Adrenal gland (tissue), 5 donors: ENCODE measurements around the gene PUM2.

Experiments
- POLR2A ChIP-seq, 2 donors: fragments of 450-650 bp; IDR thresholded peaks; one replicate each; pipeline ENCODE4 v1.6.1; 2017; ENCODE audit warnings: antibody characterized with exemption in 2 of 2, mild to moderate bottlenecking in 2 of 2, moderate library complexity in 1 of 2
- TF ChIP-seq, protein P1 (sequence below), 6 experiments: fragments of 450-650 bp in 4 of 6; fragments of 200-600 bp in 2 of 6; sonication (generic) in 1 of 6; IDR thresholded peaks; 1 replicate in 5 of 6; 2 replicates in 1 of 6; pipeline versions ENCODE4 v1.5.1 to v1.8.0; 2016 to 2021; ENCODE audit warnings: antibody characterized with exemption in 6 of 6, mild to moderate bottlenecking in 2 of 6, moderate library complexity in 1 of 6
- donor health status: DM: no; HTN: no; CAD: no.

DNA sequence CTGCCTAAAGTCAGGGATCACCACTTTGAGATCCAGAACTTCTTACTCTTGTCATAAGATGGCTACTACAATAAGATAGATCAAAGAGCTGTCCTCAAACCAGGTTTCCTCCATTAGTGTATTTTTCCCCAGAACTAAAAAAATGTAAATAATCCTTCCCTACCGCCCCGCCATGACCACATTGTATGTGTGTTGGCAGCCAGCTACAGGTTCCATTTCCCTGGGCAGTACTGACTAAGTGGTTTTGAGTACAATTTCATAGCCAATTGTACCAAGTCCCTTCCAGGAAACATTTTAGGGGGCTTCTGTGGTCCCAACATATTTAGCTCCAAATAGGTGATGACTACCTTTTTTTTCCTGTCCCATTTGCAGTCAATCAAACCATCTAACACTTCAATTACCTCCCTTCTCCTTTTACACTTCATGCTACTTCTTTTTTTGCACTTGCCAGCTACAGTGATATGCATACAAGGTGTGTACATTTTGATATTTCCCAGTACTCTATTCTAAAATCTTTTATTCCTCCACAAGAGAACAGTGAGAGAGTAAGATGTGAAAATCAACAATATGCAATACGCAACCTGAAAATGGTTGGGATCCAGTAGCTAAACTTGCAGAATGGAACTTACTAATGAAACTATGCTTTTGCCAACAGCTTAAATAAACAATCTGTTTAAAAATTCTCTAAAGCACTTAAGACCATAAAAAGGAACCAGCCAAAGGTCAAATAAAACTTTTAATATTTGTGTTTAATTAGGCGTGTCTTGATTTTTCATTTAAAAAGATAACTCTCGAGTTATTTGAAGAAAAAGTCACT, 3.9 kb downstream of the PUM2 start:
- TF ChIP-seq, protein P1, sequence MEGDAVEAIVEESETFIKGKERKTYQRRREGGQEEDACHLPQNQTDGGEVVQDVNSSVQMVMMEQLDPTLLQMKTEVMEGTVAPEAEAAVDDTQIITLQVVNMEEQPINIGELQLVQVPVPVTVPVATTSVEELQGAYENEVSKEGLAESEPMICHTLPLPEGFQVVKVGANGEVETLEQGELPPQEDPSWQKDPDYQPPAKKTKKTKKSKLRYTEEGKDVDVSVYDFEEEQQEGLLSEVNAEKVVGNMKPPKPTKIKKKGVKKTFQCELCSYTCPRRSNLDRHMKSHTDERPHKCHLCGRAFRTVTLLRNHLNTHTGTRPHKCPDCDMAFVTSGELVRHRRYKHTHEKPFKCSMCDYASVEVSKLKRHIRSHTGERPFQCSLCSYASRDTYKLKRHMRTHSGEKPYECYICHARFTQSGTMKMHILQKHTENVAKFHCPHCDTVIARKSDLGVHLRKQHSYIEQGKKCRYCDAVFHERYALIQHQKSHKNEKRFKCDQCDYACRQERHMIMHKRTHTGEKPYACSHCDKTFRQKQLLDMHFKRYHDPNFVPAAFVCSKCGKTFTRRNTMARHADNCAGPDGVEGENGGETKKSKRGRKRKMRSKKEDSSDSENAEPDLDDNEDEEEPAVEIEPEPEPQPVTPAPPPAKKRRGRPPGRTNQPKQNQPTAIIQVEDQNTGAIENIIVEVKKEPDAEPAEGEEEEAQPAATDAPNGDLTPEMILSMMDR (IDR thresholded peaks at IDR 0.05), result no peak
- no peak for TF ChIP-seq POLR2A (IDR thresholded peaks at IDR 0.05)
